B cell (primary cell): ENCODE measurements around the gene DNAJA3. TPM values are rescaled to one million over a fixed set of nuclear protein-coding genes. Genes with fewer than 3 reads are reported as not detected.

Source experiments
- ATAC-seq: fragments of 200-7000 bp; cut with Tn5 transposase; one replicate; pipeline ENCODE4 v1.10.0; 2021; ENCODE audit warnings: low read depth, mild to moderate bottlenecking, moderate number of reproducible peaks, moderate library complexity
- CTCF ChIA-PET: fragments of 350-600 bp; sonication (Branson Sonifier 250); formaldehyde crosslinking; loops from one replicate; lab custom pipeline; 2021; ENCODE audit warnings: antibody characterized with exemption, inconsistent platforms; lab: Charles Lee
- POLR2A ChIA-PET: fragments of 350-600 bp; sonication (Branson Sonifier 250); formaldehyde crosslinking; loops from one replicate; lab custom pipeline; 2021; ENCODE audit warnings: antibody characterized with exemption; lab: Charles Lee
- DNase-seq: peaks from one replicate; pipeline ENCODE4 v3.0.0; 2013
- H2AFZ ChIP-seq: 2 replicates; pipeline ENCODE4 v1.6.1; 2012; ENCODE audit warnings: mild to moderate bottlenecking, low read depth, low read length; ENCODE audit not compliant: insufficient read depth, poor library complexity, severe bottlenecking
- H3K27ac ChIP-seq, 2 donors: 1 replicate in 1 of 2; 2 replicates in 1 of 2; pipeline ENCODE4 v1.5.1; 2012 to 2013; ENCODE audit warnings: low read length in 2 of 2, mild to moderate bottlenecking in 2 of 2, moderate library complexity in 1 of 2
- H3K27me3 ChIP-seq, 4 experiments: fragments of 200-600 bp in 1 of 4; sonication (generic) in 1 of 4; replicated peaks in 1 of 4; 1 replicate in 2 of 4; 2 replicates in 2 of 4; pipeline versions ENCODE4 v1.6.1 to v1.7.0; 2013 to 2016; ENCODE audit warnings: low read length in 3 of 4, mild to moderate bottlenecking in 2 of 4, mixed read lengths in 1 of 4, moderate library complexity in 1 of 4; ENCODE audit not compliant: insufficient read depth in 4 of 4, control insufficient read depth in 3 of 4; ENCODE audit errors: control extremely low read depth in 1 of 4
- H3K36me3 ChIP-seq, 2 experiments: replicated peaks in 1 of 2; 1 replicate in 1 of 2; 2 replicates in 1 of 2; pipeline versions ENCODE4 v1.6.1 to v1.7.1; 2013; ENCODE audit warnings: low read length in 1 of 2; ENCODE audit not compliant: insufficient read depth in 2 of 2, control insufficient read depth in 1 of 2; ENCODE audit errors: control extremely low read depth in 1 of 2, extremely low read depth in 1 of 2
- H3K4me1 ChIP-seq, 2 donors: fragments of 200-600 bp in 1 of 2; sonication (generic) in 1 of 2; 1 replicate in 1 of 2; 2 replicates in 1 of 2; pipeline versions ENCODE4 v1.5.1 to v1.6.1; 2013 to 2017; ENCODE audit warnings: low read length in 2 of 2; ENCODE audit not compliant: control insufficient read depth in 2 of 2, insufficient read depth in 2 of 2
- H3K4me2 ChIP-seq: replicated peaks from 2 replicates; pipeline ENCODE3; 2012; ENCODE audit warnings: mild to moderate bottlenecking, low read depth, low read length; ENCODE audit not compliant: poor library complexity, severe bottlenecking
- H3K4me3 ChIP-seq, 5 experiments: fragments of 200-600 bp in 1 of 5; sonication (generic) in 1 of 5; 1 replicate in 3 of 5; 2 replicates in 2 of 5; pipeline versions ENCODE4 v1.5.1 to v1.7.0; 2011 to 2016; ENCODE audit warnings: low read length in 4 of 5, mild to moderate bottlenecking in 4 of 5, low read depth in 2 of 5, control low read depth in 1 of 5, moderate library complexity in 1 of 5; ENCODE audit not compliant: insufficient read depth in 1 of 5; ENCODE audit errors: control extremely low read depth in 1 of 5, extremely low read depth in 1 of 5
- H3K79me2 ChIP-seq: fragments of 200-600 bp; sonication (generic); one replicate; pipeline ENCODE4 v1.6.0; 2016; ENCODE audit warnings: low read length; ENCODE audit not compliant: control insufficient read depth, insufficient read depth
- H3K9ac ChIP-seq: fragments of 200-600 bp; sonication (generic); 2 replicates; pipeline ENCODE4 v1.6.1; 2017; ENCODE audit warnings: mild to moderate bottlenecking, low read length, moderate library complexity
- H3K9me3 ChIP-seq, 3 donors: one replicate each; pipeline versions ENCODE4 v1.6.1 to v1.7.1; 2013; ENCODE audit warnings: low read length in 2 of 3; ENCODE audit not compliant: control insufficient read depth in 2 of 3, insufficient read depth in 1 of 3; ENCODE audit errors: control extremely low read depth in 1 of 3
- H4K20me1 ChIP-seq: 2 replicates; pipeline ENCODE4 v1.6.0; 2012; ENCODE audit warnings: mild to moderate bottlenecking, low read length; ENCODE audit not compliant: insufficient read depth, control insufficient read depth, poor library complexity, severe bottlenecking
- H3K27ac Mint-ChIP-seq: one replicate; pipeline ENCODE4 v1.8.0; 2021; ENCODE audit warnings: mixed read lengths
- H3K27me3 Mint-ChIP-seq: one replicate; pipeline ENCODE4 v1.8.0; 2021; ENCODE audit warnings: mixed read lengths
- H3K4me1 Mint-ChIP-seq: one replicate; pipeline ENCODE4 v1.8.0; 2021; ENCODE audit warnings: mixed read lengths
- H3K4me3 Mint-ChIP-seq: one replicate; pipeline ENCODE4 v1.8.0; 2021; ENCODE audit warnings: mixed read lengths
- H3K9me3 Mint-ChIP-seq: one replicate; pipeline ENCODE4 v1.8.0; 2022; ENCODE audit warnings: mixed read lengths; ENCODE audit not compliant: insufficient read depth
- EZH2 ChIP-seq: IDR thresholded peaks from 2 replicates; pipeline ENCODE4 v1.6.1; 2012; ENCODE audit warnings: borderline replicate concordance, low read depth, mild to moderate bottlenecking, moderate library complexity, low read length; ENCODE audit not compliant: insufficient read depth, poor library complexity, severe bottlenecking
- WGBS: methylation state at CpG from one replicate; pipeline ENCODE4 v1.1.5; 2013; ENCODE audit warnings: missing lambda C conversion rate; ENCODE audit not compliant: insufficient coverage; 5-methylcytosine and 5-hydroxymethylcytosine counted together
- intact Hi-C: fragments of 100-400 bp; cut with micrococcal nuclease; formaldehyde crosslinking; loops from one replicate; pipeline ENCODE4 v1.10.0; 2022
- polyA plus RNA-seq: library from polyadenylated mRNA; depleted of rRNA; stranded (reverse); fragments of >200 nt; gene quantifications from 2 replicates; pipeline ENCODE4 v1.2.3, GENCODE V29; 2012
- total RNA-seq, 2 donors: library from RNA; stranded (reverse); fragments of 120-200 nt in 1 of 2; gene quantifications; 1 replicate in 1 of 2; 2 replicates in 1 of 2; pipeline versions ENCODE4 v1.2.3 to v1.2.4, GENCODE V29; 2013 to 2022
- TF ChIP-seq, protein P1 (sequence below): fragments of 200-600 bp; IDR thresholded peaks from one replicate; pipeline ENCODE4 v1.8.0; 2022; ENCODE audit warnings: antibody characterized with exemption, mild to moderate bottlenecking

Gene DNAJA3
- total and polyA plus RNA-seq, 2 donors (not counting 1 experiment from before 2014, with no cell fraction given): 59.3 to 67.7 TPM

- ChIA-PET POLR2A (no interaction called here), CTCF (no interaction called here)
- Histone ChIP-seq H3K36me3 (peaks cover 0 to 56% of the 10 kb centered on the region in 2 experiments), H3K4me3 (no peak overlapping the region), H3K9ac (no peak overlapping the region), H3K4me2 (no peak overlapping the region), H4K20me1 (peaks cover 98% of the 10 kb centered on the region), H3K4me1 (no peaks in the 10 kb centered on the region), H3K79me2 (peaks cover 34% of the 10 kb centered on the region), H3K27ac (no peak overlapping the region), H3K9me3 (no peaks in the 10 kb centered on the region), H3K27me3 (no peaks in the 10 kb centered on the region), H2AFZ (no peak overlapping the region)
- intact Hi-C loops: no loop called here
- TF ChIP-seq, protein P1, sequence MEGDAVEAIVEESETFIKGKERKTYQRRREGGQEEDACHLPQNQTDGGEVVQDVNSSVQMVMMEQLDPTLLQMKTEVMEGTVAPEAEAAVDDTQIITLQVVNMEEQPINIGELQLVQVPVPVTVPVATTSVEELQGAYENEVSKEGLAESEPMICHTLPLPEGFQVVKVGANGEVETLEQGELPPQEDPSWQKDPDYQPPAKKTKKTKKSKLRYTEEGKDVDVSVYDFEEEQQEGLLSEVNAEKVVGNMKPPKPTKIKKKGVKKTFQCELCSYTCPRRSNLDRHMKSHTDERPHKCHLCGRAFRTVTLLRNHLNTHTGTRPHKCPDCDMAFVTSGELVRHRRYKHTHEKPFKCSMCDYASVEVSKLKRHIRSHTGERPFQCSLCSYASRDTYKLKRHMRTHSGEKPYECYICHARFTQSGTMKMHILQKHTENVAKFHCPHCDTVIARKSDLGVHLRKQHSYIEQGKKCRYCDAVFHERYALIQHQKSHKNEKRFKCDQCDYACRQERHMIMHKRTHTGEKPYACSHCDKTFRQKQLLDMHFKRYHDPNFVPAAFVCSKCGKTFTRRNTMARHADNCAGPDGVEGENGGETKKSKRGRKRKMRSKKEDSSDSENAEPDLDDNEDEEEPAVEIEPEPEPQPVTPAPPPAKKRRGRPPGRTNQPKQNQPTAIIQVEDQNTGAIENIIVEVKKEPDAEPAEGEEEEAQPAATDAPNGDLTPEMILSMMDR: no peak
- no peak for TF ChIP-seq EZH2
- Mint-ChIP-seq H3K4me3 (no peak overlapping the region), H3K9me3 (no peaks in the 10 kb centered on the region), H3K27me3 (no peaks in the 10 kb centered on the region), H3K27ac (no peak overlapping the region), H3K4me1 (peaks cover 2% of the 10 kb centered on the region)
- ATAC-seq (no peak), DNase-seq (no peak)
- WGBS: 98% methylated on average over 55 of the region's 55 CpGs
These were observed 43.5 kb upstream of the DNAJA3 start for GRCh38 chr16:4381935-4382794.

GRCh38 chr16:4382795-4383357, 42.8 kb upstream of the DNAJA3 start:
- Histone ChIP-seq H3K4me1 (no peaks in the 10 kb centered on the region), H3K36me3 (peaks cover 0 to 63% of the 10 kb centered on the region in 2 experiments), H2AFZ (no peak overlapping the region), H3K9me3 (no peaks in the 10 kb centered on the region), H3K4me3 (no peak overlapping the region), H3K4me2 (no peak overlapping the region), H3K79me2 (peaks cover 37% of the 10 kb centered on the region), H3K27ac (no peak overlapping the region), H3K27me3 (no peaks in the 10 kb centered on the region), H4K20me1 (peaks cover 98% of the 10 kb centered on the region), H3K9ac (no peak overlapping the region)
- Mint-ChIP-seq H3K9me3 (no peaks in the 10 kb centered on the region), H3K27ac (no peak overlapping the region), H3K4me1 (peaks cover under 1% of the 10 kb centered on the region), H3K27me3 (no peaks in the 10 kb centered on the region), H3K4me3 (no peak overlapping the region)
- POLR2A ChIA-PET: no interaction called here
- DNase-seq: no peak
- 97% methylated on average over 17 of the region's 21 CpGs for WGBS
- no peak for ATAC-seq
- intact Hi-C loops: no loop called here
- CTCF ChIA-PET: no interaction called here
- TF ChIP-seq EZH2: no peak
- TF ChIP-seq, protein P1: no peak
